ENCODE results near the gene CACNG4. TPM values are rescaled to one million over a fixed set of nuclear protein-coding genes. Genes with fewer than 3 reads are reported as not detected.

Gene CACNG4
- total RNA-seq, 2 experiments from 2014 or later = not detected

DNA sequence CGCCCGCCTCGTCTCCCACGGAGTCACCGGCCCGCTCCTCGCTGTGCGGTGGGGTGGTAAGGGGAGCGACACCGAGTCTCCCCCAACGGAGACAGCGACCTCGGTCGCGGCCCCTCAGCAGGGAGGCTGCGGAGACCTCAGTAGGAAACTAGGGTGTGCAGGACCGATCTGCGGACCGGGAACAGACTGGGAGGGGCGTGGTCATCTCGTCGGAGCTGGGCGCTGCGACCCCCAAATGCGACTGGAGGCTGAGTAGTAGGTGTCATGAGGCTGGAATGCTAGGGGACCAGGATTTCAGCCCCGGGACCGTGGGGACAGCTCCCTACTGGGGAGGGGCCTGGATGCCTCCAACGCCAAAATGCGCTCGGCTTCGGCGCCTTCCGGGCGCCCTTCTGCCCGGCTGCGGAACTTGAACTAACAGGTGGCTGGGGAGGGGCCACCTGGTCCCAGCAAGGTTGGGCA lies 1.3 kb downstream of the CACNG4 start:
- Histone ChIP-seq H3K4me3 (ENCODE audit: low read length) (peak overlapping the region; percentile 48), H3K27me3 (ENCODE audit: control insufficient read depth in 1 of 2, insufficient read depth in 2 of 2, low read length in 2 of 2) (peaks cover 46 to 71% of the 10 kb centered on the region in 2 experiments), H3K9me3 (ENCODE audit: control insufficient read depth in 1 of 2, insufficient read depth in 1 of 2, low read length in 2 of 2) (peaks cover 0 to 9% of the 10 kb centered on the region in 2 experiments), H3K4me1 (ENCODE audit: insufficient read depth, low read length) (peaks cover 8% of the 10 kb centered on the region), H3K27ac (ENCODE audit: low read depth in 1 of 2, low read length in 2 of 2) (no peak overlapping the region), H3K36me3 (ENCODE audit: insufficient read depth, low read length) (no peaks in the 10 kb centered on the region)
- intact Hi-C loops (cut with DNase I, micrococcal nuclease) = no loop called here
- Mint-ChIP-seq H3K4me1 (ENCODE audit: low read depth) (peaks cover 16% of the 10 kb centered on the region), H3K4me3 (peak overlapping the region; percentile 54), H3K27me3 (peaks cover 68% of the 10 kb centered on the region), H3K36me3 (ENCODE audit: low read depth) (no peaks in the 10 kb centered on the region), H3K9me3 (no peaks in the 10 kb centered on the region), H3K27ac (no peak overlapping the region)
- POLR2A ChIA-PET = no interaction called here
- no peak for ATAC-seq (ENCODE audit: poor library complexity)
- CTCF ChIA-PET = no interaction called here
- no peak for DNase-seq
- TF ChIP-seq, protein P1, sequence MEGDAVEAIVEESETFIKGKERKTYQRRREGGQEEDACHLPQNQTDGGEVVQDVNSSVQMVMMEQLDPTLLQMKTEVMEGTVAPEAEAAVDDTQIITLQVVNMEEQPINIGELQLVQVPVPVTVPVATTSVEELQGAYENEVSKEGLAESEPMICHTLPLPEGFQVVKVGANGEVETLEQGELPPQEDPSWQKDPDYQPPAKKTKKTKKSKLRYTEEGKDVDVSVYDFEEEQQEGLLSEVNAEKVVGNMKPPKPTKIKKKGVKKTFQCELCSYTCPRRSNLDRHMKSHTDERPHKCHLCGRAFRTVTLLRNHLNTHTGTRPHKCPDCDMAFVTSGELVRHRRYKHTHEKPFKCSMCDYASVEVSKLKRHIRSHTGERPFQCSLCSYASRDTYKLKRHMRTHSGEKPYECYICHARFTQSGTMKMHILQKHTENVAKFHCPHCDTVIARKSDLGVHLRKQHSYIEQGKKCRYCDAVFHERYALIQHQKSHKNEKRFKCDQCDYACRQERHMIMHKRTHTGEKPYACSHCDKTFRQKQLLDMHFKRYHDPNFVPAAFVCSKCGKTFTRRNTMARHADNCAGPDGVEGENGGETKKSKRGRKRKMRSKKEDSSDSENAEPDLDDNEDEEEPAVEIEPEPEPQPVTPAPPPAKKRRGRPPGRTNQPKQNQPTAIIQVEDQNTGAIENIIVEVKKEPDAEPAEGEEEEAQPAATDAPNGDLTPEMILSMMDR (IDR thresholded peaks at IDR 0.05) = no peak

DNA sequence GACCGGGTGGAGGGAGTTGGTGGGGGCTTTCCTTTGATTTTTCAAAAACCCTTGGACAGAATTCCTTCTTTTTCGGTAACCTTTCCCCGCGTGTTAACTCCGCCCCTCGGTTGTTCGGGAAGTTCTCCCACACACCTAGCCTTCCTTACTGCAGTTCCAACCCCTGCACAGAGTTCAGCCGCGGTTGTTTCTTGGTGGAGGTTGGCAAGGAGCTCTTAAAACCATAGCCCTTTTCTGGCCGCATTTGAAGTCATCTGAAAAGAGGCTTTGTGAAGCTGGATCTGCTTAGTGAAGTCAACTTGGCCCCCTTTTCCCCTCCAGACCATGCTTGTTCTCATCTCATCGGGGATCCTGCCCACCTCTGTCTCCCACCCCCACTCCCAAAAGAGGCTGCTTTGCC lies 1.8 kb downstream of the CACNG4 start:
- ChIA-PET CTCF (no interaction called here), POLR2A (no interaction called here)
- H3K4me1 Mint-ChIP-seq (ENCODE audit: low read depth) = peaks cover 16% of the 10 kb centered on the region
- peak overlapping the region; percentile 72 for H3K4me3 Mint-ChIP-seq
- peaks cover 68% of the 10 kb centered on the region for H3K27me3 Mint-ChIP-seq
- H3K36me3 ChIP-seq (ENCODE audit: insufficient read depth, low read length) = no peaks in the 10 kb centered on the region
- peaks cover 8% of the 10 kb centered on the region for H3K4me1 ChIP-seq (ENCODE audit: insufficient read depth, low read length)
- DNase-seq (no peak), ATAC-seq (ENCODE audit: poor library complexity) (no peak)
- H3K9me3 Mint-ChIP-seq = no peaks in the 10 kb centered on the region
- H3K27ac Mint-ChIP-seq = no peak overlapping the region
- H3K4me3 ChIP-seq (ENCODE audit: low read length) = peak overlapping the region; percentile 48
- no peaks in the 10 kb centered on the region for H3K36me3 Mint-ChIP-seq (ENCODE audit: low read depth)
- H3K27me3 ChIP-seq (ENCODE audit: control insufficient read depth in 1 of 2, insufficient read depth in 2 of 2, low read length in 2 of 2) = peaks cover 46 to 71% of the 10 kb centered on the region in 2 experiments
- TF ChIP-seq, protein P1 (IDR thresholded peaks at IDR 0.05) = no peak
- intact Hi-C loops (cut with DNase I, micrococcal nuclease) = no loop called here
- H3K27ac ChIP-seq (ENCODE audit: low read depth in 1 of 2, low read length in 2 of 2) = no peak overlapping the region
- H3K9me3 ChIP-seq (ENCODE audit: control insufficient read depth in 1 of 2, insufficient read depth in 1 of 2, low read length in 2 of 2) = peaks cover 0 to 9% of the 10 kb centered on the region in 2 experiments

- ATAC-seq (ENCODE audit: poor library complexity) (no peak), DNase-seq (no peak)
- POLR2A ChIA-PET = no interaction called here
- peak overlapping the region; percentile 72 for H3K4me3 Mint-ChIP-seq
- H3K36me3 Mint-ChIP-seq (ENCODE audit: low read depth) = no peaks in the 10 kb centered on the region
- H3K27me3 ChIP-seq (ENCODE audit: control insufficient read depth in 1 of 2, insufficient read depth in 2 of 2, low read length in 2 of 2) = peaks cover 46 to 74% of the 10 kb centered on the region in 2 experiments
- H3K27me3 Mint-ChIP-seq = peaks cover 73% of the 10 kb centered on the region
- H3K4me3 ChIP-seq (ENCODE audit: low read length) = no peak overlapping the region
- H3K27ac ChIP-seq (ENCODE audit: low read depth in 1 of 2, low read length in 2 of 2) = no peak overlapping the region
- intact Hi-C loops (cut with DNase I, micrococcal nuclease) = no loop called here
- CTCF ChIA-PET = no interaction called here
- H3K4me1 Mint-ChIP-seq (ENCODE audit: low read depth) = peaks cover 16% of the 10 kb centered on the region
- no peaks in the 10 kb centered on the region for H3K36me3 ChIP-seq (ENCODE audit: insufficient read depth, low read length)
- TF ChIP-seq, protein P1 (IDR thresholded peaks at IDR 0.05) = no peak
- no peak overlapping the region for H3K27ac Mint-ChIP-seq
- H3K9me3 ChIP-seq (ENCODE audit: control insufficient read depth in 1 of 2, insufficient read depth in 1 of 2, low read length in 2 of 2) = peaks cover 0 to 9% of the 10 kb centered on the region in 2 experiments
- H3K4me1 ChIP-seq (ENCODE audit: insufficient read depth, low read length) = peaks cover 8% of the 10 kb centered on the region
- H3K9me3 Mint-ChIP-seq = no peaks in the 10 kb centered on the region
These were observed 2.4 kb downstream of the CACNG4 start for GRCh38 chr17:66966704-66967418.
